Transverse colon (tissue), 4 donors: Measurements from ENCODE around the gene DEPP1. TPM values are rescaled to one million over a fixed set of nuclear protein-coding genes. Genes with fewer than 3 reads are reported as not detected.

Experiments used
- DNase-seq: peaks from one replicate; pipeline ENCODE4 v3.0.0-alpha.2; 2019
- H3K27ac ChIP-seq, 4 donors: fragments of 200-600 bp; sonication (generic); 2 replicates each; pipeline ENCODE4 v1.5.1; 2016 to 2018; ENCODE audit warnings: inconsistent platforms in 4 of 4
- H3K27me3 ChIP-seq: fragments of 200-600 bp; sonication (generic); 2 replicates; pipeline ENCODE4 v1.5.1; 2017; ENCODE audit warnings: inconsistent platforms
- H3K36me3 ChIP-seq, 4 donors: fragments of 200-600 bp; sonication (generic); 2 replicates each; pipeline ENCODE4 v1.5.1; 2017 to 2019; ENCODE audit warnings: inconsistent platforms in 4 of 4
- H3K4me1 ChIP-seq, 4 donors: fragments of 200-600 bp; sonication (generic); 2 replicates each; pipeline ENCODE4 v1.5.1; 2017 to 2020; ENCODE audit warnings: inconsistent platforms in 4 of 4
- H3K4me3 ChIP-seq, 4 donors: fragments of 200-600 bp; sonication (generic); 1 replicate in 1 of 4; 2 replicates in 3 of 4; pipeline versions ENCODE4 v1.5.1 to v1.6.1; 2017 to 2019; ENCODE audit warnings: inconsistent platforms in 4 of 4
- H3K9me3 ChIP-seq, 2 donors: fragments of 200-600 bp; sonication (generic); 2 replicates each; pipeline ENCODE4 v1.5.1; 2017 to 2019; ENCODE audit warnings: inconsistent platforms in 2 of 2
- EP300 ChIP-seq: sonication (generic); formaldehyde crosslinking; IDR thresholded peaks from one replicate; pipeline ENCODE4 v1.6.1; 2017; ENCODE audit warnings: antibody characterized with exemption, low read depth
- POLR2A ChIP-seq: fragments of 450-650 bp; IDR thresholded peaks from one replicate; pipeline ENCODE4 v1.6.1; 2016; ENCODE audit warnings: antibody characterized with exemption, mild to moderate bottlenecking, moderate library complexity
- POLR2AphosphoS5 ChIP-seq, 3 donors: sonication (generic); formaldehyde crosslinking; IDR thresholded peaks; one replicate each; pipeline ENCODE4 v1.6.1; 2016; ENCODE audit warnings: antibody characterized with exemption in 3 of 3
- WGBS, 2 donors: methylation state at CpG; one replicate each; pipeline ENCODE4 v1.1.5; 2018; ENCODE audit warnings: low coverage in 1 of 2; 5-methylcytosine and 5-hydroxymethylcytosine counted together
- in situ Hi-C, 4 donors: fragments of 200-750 bp; cut with MboI; loops; one replicate each; pipeline versions ENCODE4 v1.15.0 to v1.15.1; 2017; ENCODE audit warnings: low sequenced_read_pairs in 3 of 4, low pct_ligation_motif_present in 1 of 4, low pct_unique_long_range_greater_than_20kb in 1 of 4
- intact Hi-C: fragments of 100-400 bp; cut with DNase I; formaldehyde crosslinking; loops from one replicate; pipeline ENCODE4 v1.15.1; 2023; ENCODE audit warnings: low total_unique reads
- total RNA-seq, 4 donors: library from RNA; depleted of rRNA; stranded (reverse); fragments of >200 nt; gene quantifications; one replicate each; pipeline ENCODE4 v1.1.0, GENCODE V29; 2016
- TF ChIP-seq, protein P1 (sequence below), 5 experiments: fragments of 200-600 bp in 3 of 5; fragments of 450-650 bp in 2 of 5; sonication (generic) in 3 of 5; IDR thresholded peaks; 1 replicate in 2 of 5; 2 replicates in 3 of 5; pipeline ENCODE4 v1.5.1; 2016 to 2017; ENCODE audit warnings: antibody characterized with exemption in 5 of 5, inconsistent platforms in 3 of 5, mild to moderate bottlenecking in 2 of 5, moderate library complexity in 1 of 5

Gene DEPP1
- total RNA-seq, 4 donors from 2014 or later, result 14.6 to 109 (median 76.6) TPM

DNA sequence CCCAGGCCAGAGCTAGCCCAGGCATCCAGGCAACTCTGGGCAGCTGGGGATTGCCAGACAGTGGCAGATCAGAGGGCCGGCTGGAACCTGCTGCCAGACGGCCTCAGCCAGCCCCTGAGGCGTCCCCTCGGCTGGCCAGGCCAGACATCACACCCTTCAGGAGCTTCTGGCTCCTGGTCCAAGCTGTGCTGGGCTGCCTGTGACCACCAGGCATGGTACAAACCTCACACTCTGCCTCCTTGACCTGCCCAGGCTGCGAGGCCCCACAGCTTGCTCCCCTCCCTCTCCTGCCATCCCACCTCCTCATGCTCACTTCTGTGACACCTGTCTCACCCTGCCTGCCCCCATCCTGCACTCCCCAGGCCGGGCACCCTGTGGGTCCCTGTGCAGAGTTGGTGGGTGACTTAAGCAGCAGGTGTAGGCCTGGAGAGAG is 5.7 kb downstream of the DEPP1 start:
- no peak overlapping the region for H3K4me3 ChIP-seq
- peaks cover 4 to 40% (median 30%) of the 10 kb centered on the region in 4 donors for H3K4me1 ChIP-seq
- peak overlapping the region in 2 of 4 donors; percentile 4 to 87 for H3K27ac ChIP-seq
- DNase-seq, result no peak
- no peaks in the 10 kb centered on the region for H3K36me3 ChIP-seq
- 81% methylated on average over 6 of the region's 6 CpGs; no CpG with 5 or more reads in 1 of the 2 donors for WGBS, 2 donors
- intact Hi-C loops, result no loop called here
- H3K9me3 ChIP-seq, result no peaks in the 10 kb centered on the region
- no peak for TF ChIP-seq POLR2AphosphoS5 (IDR thresholded peaks at IDR 0.05)
- TF ChIP-seq, protein P1, sequence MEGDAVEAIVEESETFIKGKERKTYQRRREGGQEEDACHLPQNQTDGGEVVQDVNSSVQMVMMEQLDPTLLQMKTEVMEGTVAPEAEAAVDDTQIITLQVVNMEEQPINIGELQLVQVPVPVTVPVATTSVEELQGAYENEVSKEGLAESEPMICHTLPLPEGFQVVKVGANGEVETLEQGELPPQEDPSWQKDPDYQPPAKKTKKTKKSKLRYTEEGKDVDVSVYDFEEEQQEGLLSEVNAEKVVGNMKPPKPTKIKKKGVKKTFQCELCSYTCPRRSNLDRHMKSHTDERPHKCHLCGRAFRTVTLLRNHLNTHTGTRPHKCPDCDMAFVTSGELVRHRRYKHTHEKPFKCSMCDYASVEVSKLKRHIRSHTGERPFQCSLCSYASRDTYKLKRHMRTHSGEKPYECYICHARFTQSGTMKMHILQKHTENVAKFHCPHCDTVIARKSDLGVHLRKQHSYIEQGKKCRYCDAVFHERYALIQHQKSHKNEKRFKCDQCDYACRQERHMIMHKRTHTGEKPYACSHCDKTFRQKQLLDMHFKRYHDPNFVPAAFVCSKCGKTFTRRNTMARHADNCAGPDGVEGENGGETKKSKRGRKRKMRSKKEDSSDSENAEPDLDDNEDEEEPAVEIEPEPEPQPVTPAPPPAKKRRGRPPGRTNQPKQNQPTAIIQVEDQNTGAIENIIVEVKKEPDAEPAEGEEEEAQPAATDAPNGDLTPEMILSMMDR (IDR thresholded peaks at IDR 0.05), result no peak
- no peak for TF ChIP-seq POLR2A
- no peak for TF ChIP-seq EP300
- no peaks in the 10 kb centered on the region for H3K27me3 ChIP-seq
- in situ Hi-C loops, result loop anchor here in 1 of 4 donors (5.0 kb wide), 1 partner anchor 41 kb away; no protein-coding TSS in a partner anchor

GRCh38 chr10:44971935-44972757 is 6.5 kb downstream of the DEPP1 start:
- in situ Hi-C loops (loop anchor here in 1 of 4 donors (5.0 kb wide), 1 partner anchor 40 kb away; no protein-coding TSS in a partner anchor), intact Hi-C loops (no loop called here)
- Histone ChIP-seq H3K36me3 (no peaks in the 10 kb centered on the region), H3K4me1 (peaks cover 4 to 42% (median 30%) of the 10 kb centered on the region in 4 donors), H3K4me3 (no peak overlapping the region), H3K27me3 (no peaks in the 10 kb centered on the region), H3K27ac (peak overlapping the region in 1 of 4 donors; percentile 4), H3K9me3 (no peaks in the 10 kb centered on the region)
- WGBS, 2 donors, result 83 to 99% methylated on average over 1 to 12 of the region's 12 CpGs
- TF ChIP-seq EP300 (no peak), POLR2A (no peak), POLR2AphosphoS5 (IDR thresholded peaks at IDR 0.05) (no peak)
- TF ChIP-seq, protein P1 (IDR thresholded peaks at IDR 0.05), result no peak
- DNase-seq, result no peak

GRCh38 chr10:44971434-44971833 is 7.2 kb downstream of the DEPP1 start:
- Histone ChIP-seq H3K9me3 (no peaks in the 10 kb centered on the region), H3K27me3 (no peaks in the 10 kb centered on the region), H3K4me3 (no peak overlapping the region), H3K36me3 (no peaks in the 10 kb centered on the region), H3K27ac (no peak overlapping the region), H3K4me1 (peaks cover 4 to 46% (median 29%) of the 10 kb centered on the region in 4 donors)
- WGBS, 2 donors, result 94% methylated on average over 11 of the region's 11 CpGs; no CpG with 5 or more reads in 1 of the 2 donors
- intact Hi-C loops (no loop called here), in situ Hi-C loops (loop anchor here in 1 of 4 donors (5.0 kb wide), 1 partner anchor 39 kb away; no protein-coding TSS in a partner anchor)
- TF ChIP-seq POLR2AphosphoS5 (IDR thresholded peaks at IDR 0.05), result no peak
- TF ChIP-seq, protein P1 (IDR thresholded peaks at IDR 0.05), result no peak
- no peak for TF ChIP-seq POLR2A
- TF ChIP-seq EP300, result no peak
- DNase-seq, result no peak

DNA sequence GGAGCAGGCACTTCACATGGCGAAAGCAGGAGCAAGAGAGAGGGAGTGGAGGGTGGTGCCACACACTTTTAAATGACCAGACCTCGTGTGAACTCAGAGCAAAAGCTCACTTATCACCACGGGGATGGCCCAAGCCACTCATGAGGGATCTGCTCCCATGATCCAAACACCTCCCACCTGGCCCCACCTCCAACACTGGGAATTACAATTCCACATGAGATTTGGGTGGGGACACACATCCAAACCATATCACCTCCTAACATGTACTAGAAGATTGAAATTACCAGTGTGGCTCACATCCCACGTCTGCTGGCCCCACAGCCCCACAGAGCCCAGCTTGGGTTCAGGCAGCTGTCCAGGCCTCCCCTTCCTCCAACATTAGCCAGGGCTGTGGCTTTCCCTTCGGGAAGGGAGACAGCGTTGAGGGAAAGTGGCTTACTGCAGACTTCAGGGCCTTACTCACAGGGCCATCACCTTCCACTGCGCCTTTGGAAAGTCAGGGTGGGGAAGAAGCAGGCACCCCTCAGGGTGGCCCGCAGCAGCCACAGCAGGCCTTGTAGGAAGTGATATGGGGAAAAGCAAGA is 7.7 kb downstream of the DEPP1 start:
- TF ChIP-seq, protein P1 (IDR thresholded peaks at IDR 0.05), result no peak
- no peak for TF ChIP-seq EP300
- TF ChIP-seq POLR2A, result no peak
- TF ChIP-seq POLR2AphosphoS5 (IDR thresholded peaks at IDR 0.05), result peak in 1 of 3 donors; percentile 6
- in situ Hi-C loops, result loop anchor here in 1 of 4 donors (5.0 kb wide), 1 partner anchor 39 kb away; no protein-coding TSS in a partner anchor
- no peaks in the 10 kb centered on the region for H3K9me3 ChIP-seq
- no peaks in the 10 kb centered on the region for H3K36me3 ChIP-seq
- intact Hi-C loops, result no loop called here
- DNase-seq, result no peak
- H3K4me3 ChIP-seq, result no peak overlapping the region
- no peaks in the 10 kb centered on the region for H3K27me3 ChIP-seq
- peaks cover 4 to 47% (median 31%) of the 10 kb centered on the region in 4 donors for H3K4me1 ChIP-seq
- H3K27ac ChIP-seq, result no peak overlapping the region
- WGBS, 2 donors, result 96 to 100% methylated on average over 3 to 8 of the region's 8 CpGs
